Naive thymus-derived CD8-positive, alpha-beta T cell (primary cell): Measurements from ENCODE around the gene ADAP1. TPM values are rescaled to one million over a fixed set of nuclear protein-coding genes. Genes with fewer than 3 reads are reported as not detected.

Source experiments
- ATAC-seq, 2 donors: fragments of 150-1000 bp; cut with Tn5 transposase in 1 of 2; sonication (Bioruptor Pico), chemical (Tn5 transposase) in 1 of 2; 1 replicate in 1 of 2; 2 replicates in 1 of 2; pipeline ENCODE4 v1.10.0; 2021; ENCODE audit warnings: mild to moderate bottlenecking in 2 of 2, moderate library complexity in 2 of 2
- POLR2A ChIA-PET: fragments of 350-600 bp; sonication (Branson Sonifier 250); formaldehyde crosslinking; loops from one replicate; lab custom pipeline; 2021; ENCODE audit warnings: antibody characterized with exemption; lab: Charles Lee
- DNase-seq, 10 donors: peaks; one replicate each; pipeline versions ENCODE4 v3.0.0 to v3.0.0-alpha.2; 2020 to 2022
- H3K27ac Mint-ChIP-seq, 10 donors: one replicate each; pipeline ENCODE4 v1.8.0; 2020 to 2022; ENCODE audit warnings: mild to moderate bottlenecking in 10 of 10, mixed read lengths in 10 of 10, moderate library complexity in 4 of 10, inconsistent platforms in 1 of 10
- H3K27me3 Mint-ChIP-seq, 5 donors: one replicate each; pipeline ENCODE4 v1.8.0; 2021 to 2022; ENCODE audit warnings: mixed read lengths in 5 of 5
- H3K36me3 Mint-ChIP-seq, 3 donors: one replicate each; pipeline ENCODE4 v1.8.0; 2020 to 2022; ENCODE audit warnings: mixed read lengths in 3 of 3, mild to moderate bottlenecking in 2 of 3, inconsistent platforms in 1 of 3
- H3K4me1 Mint-ChIP-seq, 4 donors: one replicate each; pipeline ENCODE4 v1.8.0; 2021 to 2022; ENCODE audit warnings: mixed read lengths in 4 of 4
- H3K4me3 Mint-ChIP-seq, 10 donors: one replicate each; pipeline ENCODE4 v1.8.0; 2020 to 2022; ENCODE audit warnings: mild to moderate bottlenecking in 10 of 10, mixed read lengths in 10 of 10, moderate library complexity in 6 of 10, inconsistent platforms in 1 of 10
- H3K9me3 Mint-ChIP-seq, 9 donors: one replicate each; pipeline ENCODE4 v1.8.0; 2020 to 2022; ENCODE audit warnings: mixed read lengths in 9 of 9, mild to moderate bottlenecking in 3 of 9, inconsistent platforms in 1 of 9, moderate library complexity in 1 of 9
- polyA plus RNA-seq, 3 donors: library from polyadenylated mRNA; unstranded; fragments of 300-500 nt; fragmentation: Illumina TruSeq; gene quantifications; one replicate each; pipeline ENCODE4 v1.2.3, GENCODE V29; 2021
- total RNA-seq, 8 experiments: library from RNA in 2 of 8; stranded (reverse) in 2 of 8; gene quantifications; one replicate each; pipeline ENCODE4 v1.2.3 and lab custom pipeline; 2021 to 2026

ADAP1 gene
- total and polyA plus RNA-seq, 5 experiments from 2014 or later = 7.6 to 18.4 (median 12.4) TPM

DNA sequence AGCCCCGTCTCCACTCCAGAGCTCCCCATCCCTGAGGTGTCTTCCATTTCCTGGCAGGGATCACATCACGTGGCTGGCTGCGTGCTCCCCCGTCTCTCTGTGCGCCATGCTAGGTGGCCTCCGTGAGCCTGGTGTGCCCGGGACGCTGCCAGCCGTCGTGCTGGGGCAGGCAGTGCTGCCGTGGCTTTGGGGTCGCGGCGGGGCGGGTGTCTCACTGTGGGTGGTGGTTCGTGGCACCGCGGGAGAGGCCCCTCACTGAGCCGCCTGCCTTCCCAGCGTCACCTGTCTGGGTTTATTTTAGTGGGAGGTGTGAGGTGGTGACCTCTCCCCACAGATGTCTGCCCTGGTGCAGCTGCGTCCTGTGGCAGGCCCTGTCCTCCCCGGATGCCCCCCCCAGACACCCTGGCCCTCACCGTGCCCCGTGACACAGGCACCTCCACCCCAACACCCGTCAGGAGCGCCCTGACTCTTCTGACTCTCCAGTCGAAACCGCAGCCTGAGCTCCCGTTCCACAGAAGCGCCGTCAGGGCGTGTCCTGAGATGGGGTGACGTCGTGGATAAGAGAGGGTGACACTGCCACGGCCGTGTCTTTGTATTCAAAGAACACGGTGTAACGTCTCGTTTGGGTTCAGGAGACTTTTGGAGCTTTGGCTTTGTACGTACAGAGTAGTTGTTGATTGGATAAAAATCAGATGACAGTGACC is 60.2 kb downstream of the ADAP1 start:
- Mint-ChIP-seq H3K27ac (peak overlapping the region in 2 of 10 donors; percentile 37 to 40), H3K4me1 (peaks cover 0 to 9% (median 8%) of the 10 kb centered on the region in 4 donors), H3K9me3 (no peaks in the 10 kb centered on the region), H3K36me3 (peaks cover 0 to 61% (median 19%) of the 10 kb centered on the region in 3 donors), H3K27me3 (no peaks in the 10 kb centered on the region), H3K4me3 (no peak overlapping the region)
- no peak for DNase-seq
- no peak for ATAC-seq
- POLR2A ChIA-PET = interaction anchor here (1.1 kb wide), 1 partner anchor 10 kb away, joined by 4 read pairs; no protein-coding TSS in a partner anchor

- Mint-ChIP-seq H3K36me3 (peaks cover 0 to 61% (median 19%) of the 10 kb centered on the region in 3 donors), H3K27ac (peak overlapping the region in 1 of 10 donors; percentile 34), H3K4me1 (peaks cover 0 to 11% (median 9%) of the 10 kb centered on the region in 4 donors), H3K9me3 (no peaks in the 10 kb centered on the region), H3K27me3 (no peaks in the 10 kb centered on the region), H3K4me3 (no peak overlapping the region)
- POLR2A ChIA-PET = interaction anchor here (1.1 kb wide), 1 partner anchor 9 kb away, joined by 4 read pairs; no protein-coding TSS in a partner anchor
- DNase-seq = no peak
- ATAC-seq = no peak
Measured at GRCh38 chr7:893686-894085, 60.8 kb downstream of the ADAP1 start.

- no peak for DNase-seq
- no peaks in the 10 kb centered on the region for H3K9me3 Mint-ChIP-seq
- H3K36me3 Mint-ChIP-seq = peaks cover 0 to 63% (median 19%) of the 10 kb centered on the region in 3 donors
- no peaks in the 10 kb centered on the region for H3K27me3 Mint-ChIP-seq
- POLR2A ChIA-PET = interaction anchor here (1.4 kb wide), 1 partner anchor 30 kb away, joined by 5 read pairs; no protein-coding TSS in a partner anchor
- peak overlapping the region in 1 of 10 donors; percentile 34 for H3K27ac Mint-ChIP-seq
- ATAC-seq = no peak
- H3K4me3 Mint-ChIP-seq = no peak overlapping the region
- H3K4me1 Mint-ChIP-seq = peaks cover 0 to 11% (median 9%) of the 10 kb centered on the region in 4 donors
Measured at GRCh38 chr7:892648-893593, 61.6 kb downstream of the ADAP1 start.

- POLR2A ChIA-PET = interaction anchor here (0.9 to 1.4 kb wide), 3 partner anchors 12 to 39 kb away, joined by 3 to 5 read pairs (median 3); no protein-coding TSS in a partner anchor
- Mint-ChIP-seq H3K36me3 (peaks cover 0 to 64% (median 19%) of the 10 kb centered on the region in 3 donors), H3K27ac (peak overlapping the region in 1 of 10 donors; percentile 34), H3K4me1 (peaks cover 0 to 14% (median 9%) of the 10 kb centered on the region in 4 donors), H3K4me3 (no peak overlapping the region), H3K27me3 (no peaks in the 10 kb centered on the region), H3K9me3 (no peaks in the 10 kb centered on the region)
- no peak for ATAC-seq
- no peak for DNase-seq
Measured at GRCh38 chr7:891805-892204, 62.7 kb downstream of the ADAP1 start.

- Mint-ChIP-seq H3K4me3 (no peak overlapping the region), H3K27me3 (no peaks in the 10 kb centered on the region), H3K36me3 (peaks cover 0 to 62% (median 19%) of the 10 kb centered on the region in 3 donors), H3K27ac (peak overlapping the region in 1 of 10 donors; percentile 43), H3K4me1 (peaks cover 2 to 15% (median 9%) of the 10 kb centered on the region in 4 donors), H3K9me3 (no peaks in the 10 kb centered on the region)
- DNase-seq (no peak), ATAC-seq (no peak)
- POLR2A ChIA-PET = interaction anchor here (0.9 to 1.4 kb wide), 3 partner anchors 12 to 40 kb away, joined by 3 to 5 read pairs (median 3); no protein-coding TSS in a partner anchor
Measured at GRCh38 chr7:891291-891690, 63.2 kb downstream of the ADAP1 start.

DNA sequence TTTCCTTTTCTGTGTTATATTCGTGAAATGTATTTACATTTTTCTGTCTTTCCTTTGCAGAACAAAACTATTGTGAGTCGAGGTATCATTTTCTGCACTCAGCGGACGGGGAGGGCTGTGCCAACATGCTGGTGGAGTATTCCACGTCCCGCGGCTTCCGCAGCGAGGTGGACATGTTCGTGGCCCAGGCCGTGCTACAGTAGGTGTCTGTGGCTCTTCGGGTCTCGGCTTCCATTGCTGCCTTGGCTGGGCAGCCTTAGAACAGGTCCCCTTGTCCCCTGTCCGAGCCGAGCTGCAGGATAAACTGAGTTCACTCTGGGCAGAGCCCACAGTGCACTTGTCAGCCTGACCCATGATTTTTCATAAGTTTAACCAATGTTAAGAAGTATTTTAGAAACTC is 63.6 kb downstream of the ADAP1 start:
- Mint-ChIP-seq H3K9me3 (no peaks in the 10 kb centered on the region), H3K36me3 (peaks cover 0 to 58% (median 14%) of the 10 kb centered on the region in 3 donors), H3K27me3 (no peaks in the 10 kb centered on the region), H3K4me3 (no peak overlapping the region), H3K4me1 (peaks cover 4 to 18% (median 9%) of the 10 kb centered on the region in 4 donors), H3K27ac (peak overlapping the region in 1 of 10 donors; percentile 43)
- POLR2A ChIA-PET = interaction anchor here (0.9 kb wide), 2 partner anchors 12 to 40 kb away, joined by 3 read pairs; no protein-coding TSS in a partner anchor
- ATAC-seq = no peak
- no peak for DNase-seq

DNA sequence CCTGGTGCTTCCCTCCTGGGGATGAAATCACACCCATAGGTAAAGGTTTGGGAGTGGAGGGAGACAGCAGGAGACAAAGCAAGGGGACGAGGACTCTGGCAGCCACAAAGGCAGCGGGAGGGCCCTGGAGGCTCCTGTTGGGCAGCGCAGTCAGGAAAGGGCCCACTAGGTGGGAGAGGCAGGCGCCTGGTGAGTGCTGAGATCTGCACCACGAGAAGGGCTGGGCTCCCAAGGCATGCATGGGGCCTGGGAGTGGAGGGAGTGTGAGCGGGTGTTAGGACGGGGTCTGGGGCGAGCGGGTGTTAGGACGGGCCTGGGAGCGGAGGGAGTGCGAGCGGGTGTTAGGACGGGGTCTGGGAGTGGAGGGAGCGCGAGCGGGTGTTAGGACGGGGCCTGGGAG is 65.1 kb downstream of the ADAP1 start:
- Mint-ChIP-seq H3K27me3 (no peaks in the 10 kb centered on the region), H3K27ac (no peak overlapping the region), H3K4me3 (no peak overlapping the region), H3K4me1 (peaks cover 7 to 29% (median 11%) of the 10 kb centered on the region in 4 donors), H3K36me3 (peaks cover 0 to 52% (median 8%) of the 10 kb centered on the region in 3 donors), H3K9me3 (no peaks in the 10 kb centered on the region)
- POLR2A ChIA-PET = no interaction called here
- no peak for DNase-seq
- no peak for ATAC-seq

GRCh38 chr7:889025-889390 is 65.5 kb downstream of the ADAP1 start:
- peaks cover 0 to 49% (median 8%) of the 10 kb centered on the region in 3 donors for H3K36me3 Mint-ChIP-seq
- DNase-seq (no peak), ATAC-seq (no peak)
- H3K4me1 Mint-ChIP-seq = peaks cover 7 to 32% (median 11%) of the 10 kb centered on the region in 4 donors
- H3K27me3 Mint-ChIP-seq = no peaks in the 10 kb centered on the region
- no peaks in the 10 kb centered on the region for H3K9me3 Mint-ChIP-seq
- POLR2A ChIA-PET = interaction anchor here (1.0 kb wide), 1 partner anchor 12 kb away, joined by 4 read pairs; the partner anchor contains the start of gene GET4
- no peak overlapping the region for H3K27ac Mint-ChIP-seq
- H3K4me3 Mint-ChIP-seq = no peak overlapping the region

GRCh38 chr7:888081-889024 is 66.1 kb downstream of the ADAP1 start:
- peaks cover 0 to 45% (median 8%) of the 10 kb centered on the region in 3 donors for H3K36me3 Mint-ChIP-seq
- no peak for DNase-seq
- POLR2A ChIA-PET = interaction anchor here (1.0 kb wide), 1 partner anchor 12 kb away, joined by 4 read pairs; the partner anchor contains the start of gene GET4
- no peak overlapping the region for H3K27ac Mint-ChIP-seq
- no peaks in the 10 kb centered on the region for H3K27me3 Mint-ChIP-seq
- H3K4me1 Mint-ChIP-seq = peaks cover 7 to 35% (median 11%) of the 10 kb centered on the region in 4 donors
- no peak for ATAC-seq
- H3K9me3 Mint-ChIP-seq = no peaks in the 10 kb centered on the region
- peak overlapping the region in 1 of 10 donors; percentile 32 for H3K4me3 Mint-ChIP-seq

DNA sequence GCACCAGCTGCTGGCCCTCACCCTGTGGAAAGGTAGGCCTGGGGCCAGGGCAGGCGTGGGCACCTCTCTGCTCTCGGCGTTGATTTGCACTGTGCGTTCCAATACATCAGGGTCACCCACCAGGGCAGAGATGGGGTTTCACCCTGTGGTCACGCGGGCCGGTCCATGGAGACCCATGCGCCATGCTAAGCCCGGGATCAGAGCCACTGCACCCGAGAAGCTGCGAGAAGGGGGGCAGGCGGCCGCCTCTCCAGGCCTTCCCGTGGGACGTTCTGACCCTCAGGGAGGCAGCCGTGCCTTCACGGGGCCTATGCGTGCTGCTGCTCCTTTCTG is 67.0 kb downstream of the ADAP1 start:
- H3K27me3 Mint-ChIP-seq = no peaks in the 10 kb centered on the region
- H3K36me3 Mint-ChIP-seq = peaks cover 0 to 37% (median 7%) of the 10 kb centered on the region in 3 donors
- peaks cover 4 to 36% (median 11%) of the 10 kb centered on the region in 4 donors for H3K4me1 Mint-ChIP-seq
- POLR2A ChIA-PET = no interaction called here
- DNase-seq = no peak
- no peak for ATAC-seq
- H3K9me3 Mint-ChIP-seq = no peaks in the 10 kb centered on the region
- H3K4me3 Mint-ChIP-seq = no peak overlapping the region
- no peak overlapping the region for H3K27ac Mint-ChIP-seq

- peaks cover 0 to 32% (median 4%) of the 10 kb centered on the region in 3 donors for H3K36me3 Mint-ChIP-seq
Measured at GRCh38 chr7:886626-887487, 67.6 kb downstream of the ADAP1 start.

More at GRCh38 chr7:886626-887487, 67.6 kb downstream of the ADAP1 start:
- Mint-ChIP-seq H3K27ac (no peak overlapping the region), H3K4me3 (no peak overlapping the region), H3K9me3 (no peaks in the 10 kb centered on the region), H3K27me3 (no peaks in the 10 kb centered on the region), H3K4me1 (peaks cover 4 to 40% (median 13%) of the 10 kb centered on the region in 4 donors)
- POLR2A ChIA-PET = interaction anchor here (1.2 kb wide), 1 partner anchor 9 kb away, joined by 3 read pairs; no protein-coding TSS in a partner anchor
- ATAC-seq (no peak), DNase-seq (no peak)
